Thyroid gland (tissue), 4 donors: ENCODE results near the gene NUPR2.

ENCODE experiments used
- CTCF ChIP-seq, 6 experiments: fragments of 200-600 bp in 3 of 6; fragments of 450-650 bp in 3 of 6; sonication (generic) in 3 of 6; IDR thresholded peaks; one replicate each; pipeline ENCODE4 v1.5.1; 2016 to 2019; ENCODE audit warnings: antibody characterized with exemption in 6 of 6, mild to moderate bottlenecking in 2 of 6, inconsistent platforms in 1 of 6, moderate library complexity in 1 of 6
- POLR2A ChIP-seq, 2 donors: fragments of 450-650 bp; IDR thresholded peaks; one replicate each; pipeline ENCODE4 v1.6.1; 2017; ENCODE audit warnings: antibody characterized with exemption in 2 of 2, mild to moderate bottlenecking in 2 of 2, moderate library complexity in 1 of 2

DNA sequence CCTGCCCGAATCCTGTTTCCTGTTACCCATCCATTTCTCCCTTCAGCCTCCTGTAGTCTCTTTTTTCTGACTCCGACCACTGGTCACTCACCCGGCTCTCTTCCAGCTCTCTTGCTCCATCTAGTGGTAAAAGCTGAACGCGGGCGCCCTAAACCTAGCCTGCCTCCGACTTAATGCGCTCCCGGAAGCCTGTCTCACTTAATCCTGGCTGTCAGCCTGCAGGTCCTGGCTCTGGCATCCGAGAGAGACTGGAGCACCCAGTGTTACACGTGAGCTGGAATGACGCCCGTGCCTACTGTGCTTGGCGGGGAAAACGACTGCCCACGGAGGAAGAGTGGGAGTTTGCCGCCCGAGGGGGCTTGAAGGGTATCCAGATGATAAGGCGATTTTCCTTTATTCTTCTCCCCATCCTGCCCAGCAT, 41.8 kb downstream of the NUPR2 start:
- peak; percentile 65 to 99 (median 94) for TF ChIP-seq CTCF (IDR thresholded peaks at IDR 0.05)
- TF ChIP-seq POLR2A (IDR thresholded peaks at IDR 0.05), result no peak
